Erythroblast (primary cell): ENCODE results near the gene USP48.
"Not testable (repeated sequence)": the region's sequence is repeated elsewhere in the genome, so short reads cannot be mapped to it uniquely, and the experiment has no call there.

Source experiments
- GATA1 ChIP-seq: IDR thresholded peaks from 2 replicates; pipeline ENCODE4 v1.6.1; 2011; ENCODE audit warnings: low read depth, mild to moderate bottlenecking, control low read depth, low read length, moderate library complexity
- POLR2A ChIP-seq: IDR thresholded peaks from 2 replicates; pipeline ENCODE4 v1.6.1; 2011; ENCODE audit warnings: mild to moderate bottlenecking, low read length

- not testable (repeated sequence) for TF ChIP-seq POLR2A, GATA1
Observed at GRCh38 chr1:21631590-21631943, 151.4 kb downstream of the USP48 start.
